ENCODE data around the gene UBL3.
A peak's percentile ranks its signal among the peaks of the same experiment; 100 is the strongest.

Gene UBL3

DNA sequence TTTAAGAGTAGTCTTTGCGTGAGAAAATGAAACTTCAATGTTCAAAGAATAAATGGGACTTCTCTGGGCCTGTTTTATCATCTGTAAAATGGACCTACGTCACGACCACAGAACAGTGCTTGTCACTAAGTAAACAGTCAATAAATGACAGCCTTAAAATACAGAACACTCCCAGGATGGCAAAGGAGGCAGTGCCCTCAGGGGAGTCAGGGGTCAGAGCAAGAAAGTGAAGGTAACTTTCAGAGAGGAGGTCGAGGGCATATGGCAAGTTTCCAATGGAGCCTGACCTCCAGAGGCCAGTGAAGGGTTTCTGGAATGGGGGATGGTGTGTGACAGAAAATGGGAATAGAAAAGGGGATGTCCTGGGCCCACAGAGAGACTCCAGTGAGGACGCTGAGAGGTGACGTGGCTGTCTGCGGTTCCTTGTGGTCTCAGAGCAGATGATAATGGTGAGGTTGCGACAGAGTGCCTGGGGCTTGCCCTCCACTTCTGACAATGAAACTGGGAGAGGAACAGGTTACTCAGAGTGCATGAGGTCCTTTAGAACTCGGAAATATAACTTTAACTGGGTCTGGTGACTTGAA lies 91.8 kb downstream of the UBL3 start:
- no peak for DNase-seq (ENCODE audit: low read depth in 2 of 2)

DNA sequence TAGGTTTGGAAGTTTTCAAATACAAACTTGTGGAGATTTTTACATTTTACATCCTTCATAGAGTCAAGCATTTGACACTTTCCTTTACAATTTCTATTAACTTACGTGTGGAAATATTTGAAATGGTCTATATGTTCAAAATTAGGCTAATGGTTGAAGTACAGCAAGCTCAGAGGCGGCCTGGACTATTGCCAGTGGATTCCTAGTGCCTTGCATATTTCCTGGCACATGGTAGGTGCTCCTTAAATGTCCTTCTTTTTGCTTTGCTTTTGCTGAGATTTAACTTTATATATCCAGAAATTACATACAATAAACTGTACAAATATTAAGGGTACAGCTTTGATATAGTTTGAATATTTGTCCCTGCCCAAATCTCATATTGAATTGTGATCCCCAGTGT lies 93.9 kb downstream of the UBL3 start:
- DNase-seq (ENCODE audit: low read depth in 2 of 2), result peak; percentile 20 to 24

- DNase-seq (ENCODE audit: low read depth in 2 of 2), result no peak
These were observed 96.0 kb downstream of the UBL3 start for GRCh38 chr13:29754473-29754806.

GRCh38 chr13:29753618-29754472 lies 96.6 kb downstream of the UBL3 start:
- DNase-seq (ENCODE audit: low read depth in 2 of 2), result no peak

GRCh38 chr13:29752175-29752574 lies 98.2 kb downstream of the UBL3 start:
- no peak for DNase-seq (ENCODE audit: low read depth in 2 of 2)

- no peak for DNase-seq (ENCODE audit: low read depth in 2 of 2)
These were observed 100.3 kb downstream of the UBL3 start for GRCh38 chr13:29750183-29750530.

GRCh38 chr13:29749401-29750182 lies 100.8 kb downstream of the UBL3 start:
- no peak for DNase-seq (ENCODE audit: low read depth in 2 of 2)

DNA sequence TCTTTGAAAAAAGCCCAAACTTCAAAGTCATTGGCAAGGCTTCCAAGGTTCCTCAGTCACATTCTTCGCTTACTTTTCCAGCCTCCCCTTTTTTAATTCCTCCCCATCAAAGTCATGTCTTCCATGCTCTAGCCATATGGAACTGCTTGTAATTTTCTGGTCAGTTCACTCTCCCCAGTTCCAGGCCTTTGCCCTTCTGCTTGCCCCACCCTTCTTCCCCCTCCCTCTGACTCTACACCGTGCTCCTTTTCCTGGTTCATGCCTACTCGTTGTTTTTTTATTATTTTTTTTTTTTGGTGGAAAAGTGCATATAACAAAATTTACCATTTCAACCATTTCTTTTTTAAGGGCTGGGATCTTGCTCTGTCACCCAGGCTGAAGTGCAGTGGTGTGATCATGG lies 102.3 kb downstream of the UBL3 start:
- DNase-seq (ENCODE audit: low read depth in 2 of 2), result no peak

GRCh38 chr13:29746148-29746677 lies 104.2 kb downstream of the UBL3 start:
- no peak for DNase-seq (ENCODE audit: low read depth in 2 of 2)

- no peak for DNase-seq (ENCODE audit: low read depth in 2 of 2)
These were observed 104.7 kb downstream of the UBL3 start for GRCh38 chr13:29745704-29746103.

DNA sequence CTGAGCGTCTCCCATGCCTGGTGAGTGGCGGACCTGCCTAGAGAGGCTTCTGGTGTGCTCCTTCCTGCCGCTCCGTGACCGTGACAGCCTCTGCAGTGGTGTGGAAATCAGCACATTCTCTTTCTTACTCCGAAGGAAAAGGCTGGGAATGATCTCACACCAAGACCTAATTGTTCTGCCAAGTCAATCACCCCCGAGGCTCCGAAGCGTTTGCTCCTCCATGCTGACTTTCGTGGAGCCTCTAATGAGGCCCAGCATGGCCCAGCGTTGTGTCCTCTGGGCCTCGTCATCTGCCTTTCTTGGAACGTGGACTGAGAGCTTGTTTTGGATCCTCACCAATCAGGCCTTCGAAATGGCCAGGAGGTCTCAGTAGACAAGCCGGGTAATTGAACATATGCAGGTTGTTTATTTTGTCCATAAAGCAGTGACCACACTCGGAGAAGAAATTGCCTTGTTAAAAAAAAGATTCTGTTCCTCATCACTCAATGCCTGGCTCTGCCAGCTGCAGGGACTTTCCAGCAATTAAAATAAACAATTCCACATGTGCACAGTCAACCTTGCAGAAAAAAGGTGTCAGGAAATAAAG lies 107.1 kb downstream of the UBL3 start:
- peak; percentile 63 to 64 for DNase-seq (ENCODE audit: low read depth in 2 of 2)

DNA sequence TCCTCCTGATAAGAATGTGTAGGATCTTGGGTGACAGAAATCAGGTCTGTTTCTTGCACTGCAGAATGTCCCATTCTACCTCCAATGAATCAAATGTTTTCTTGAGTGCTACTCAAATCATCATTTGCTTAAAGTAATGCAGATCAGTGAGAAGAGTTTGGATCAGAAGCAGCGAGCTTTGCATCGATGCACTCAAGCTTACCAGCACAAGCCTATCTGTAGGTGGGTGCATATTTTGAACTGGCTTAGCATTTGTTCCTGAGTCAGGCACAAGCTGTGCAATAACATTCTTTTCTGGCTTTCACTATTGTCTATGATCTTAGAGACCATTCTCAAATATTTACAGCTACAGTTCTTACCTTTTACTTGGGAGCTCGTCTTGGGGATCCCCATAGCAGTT lies 109.5 kb downstream of the UBL3 start:
- DNase-seq (ENCODE audit: low read depth in 2 of 2), result no peak

- DNase-seq (ENCODE audit: low read depth in 2 of 2), result no peak
These were observed 113.4 kb downstream of the UBL3 start for GRCh38 chr13:29737061-29737460.

- DNase-seq (ENCODE audit: low read depth in 2 of 2), result no peak
These were observed 117.2 kb downstream of the UBL3 start for GRCh38 chr13:29733147-29733611.

DNA sequence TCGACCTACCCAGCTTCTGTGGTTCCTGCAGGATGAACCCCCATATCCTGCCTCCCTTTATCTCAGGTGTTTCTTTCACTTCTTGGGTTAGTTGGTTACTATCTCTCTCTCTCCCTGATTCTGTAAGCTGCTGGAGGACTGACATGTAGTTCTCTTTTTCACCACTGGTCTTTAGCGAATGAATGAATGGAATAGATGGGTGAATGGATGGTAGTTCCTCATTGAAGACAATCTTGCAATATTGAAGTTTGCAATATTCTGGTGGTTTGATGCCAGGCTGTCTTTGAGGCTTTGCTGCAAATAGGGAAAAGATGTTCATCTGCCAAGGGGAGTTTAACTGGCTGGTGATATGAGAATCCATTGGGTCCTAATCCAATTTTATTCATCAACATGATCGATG lies 120.2 kb downstream of the UBL3 start:
- DNase-seq (ENCODE audit: low read depth in 2 of 2), result no peak

GRCh38 chr13:29722415-29722814 lies 128.0 kb downstream of the UBL3 start:
- no peak for DNase-seq (ENCODE audit: low read depth in 2 of 2)

DNA sequence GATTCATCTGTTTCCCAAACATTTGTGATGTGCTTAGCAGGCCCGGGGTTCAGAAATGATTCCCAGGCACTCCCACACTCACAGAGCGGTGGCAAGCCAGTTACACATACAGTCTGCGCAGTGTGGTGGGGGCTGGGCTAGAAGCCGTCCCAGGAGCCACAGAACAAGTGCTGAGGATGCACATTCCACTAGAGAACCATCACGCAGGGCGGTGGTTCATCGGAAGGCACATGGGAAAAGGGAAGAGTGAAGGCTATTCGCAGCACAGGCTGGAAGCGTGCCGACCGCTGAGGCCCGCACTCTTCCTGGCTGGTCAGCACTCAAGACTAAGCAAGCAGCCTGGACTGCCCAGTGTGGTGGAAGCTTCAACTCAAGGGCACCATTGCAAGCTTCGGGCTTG lies 128.7 kb downstream of the UBL3 start:
- DNase-seq (ENCODE audit: low read depth in 2 of 2), result no peak

- no peak for DNase-seq (ENCODE audit: low read depth in 2 of 2)
These were observed 131.7 kb downstream of the UBL3 start for GRCh38 chr13:29718694-29719093.

- no peak for DNase-seq (ENCODE audit: low read depth in 2 of 2)
These were observed 133.9 kb downstream of the UBL3 start for GRCh38 chr13:29716493-29716892.

Data from fibroblast of skin of left quadriceps (primary cell).